VCaP (cell line): ENCODE data around the gene ASCL1.

Source experiments
- H3K27ac ChIP-seq: fragments of 450-650 bp; 2 replicates; pipeline ENCODE4 v1.5.1; 2017
- CTCF ChIP-seq: fragments of 450-650 bp; conservative IDR thresholded peaks from 2 replicates; pipeline ENCODE4 v1.5.1; 2017; ENCODE audit warnings: mild to moderate bottlenecking, moderate library complexity

ASCL1 gene

GRCh38 chr12:102957339-102958050, at the start of gene ASCL1:
Gene ASCL1 (plus strand): TSS chr12:102957674. CDS start chr12:102958245, 571 bp downstream.
- no peak for TF ChIP-seq CTCF
- peak within 1 kb of the TSS; percentile 48 for H3K27ac ChIP-seq

GRCh38 chr12:102907918-102908317, 49.6 kb upstream of the ASCL1 start:
- no peak for TF ChIP-seq CTCF
- H3K27ac ChIP-seq: no peak overlapping the region

- no peak overlapping the region for H3K27ac ChIP-seq
- TF ChIP-seq CTCF: no peak
Observed at GRCh38 chr12:102910137-102910536, 47.3 kb upstream of the ASCL1 start.

GRCh38 chr12:102910792-102911191, 46.7 kb upstream of the ASCL1 start:
- no peak overlapping the region for H3K27ac ChIP-seq
- no peak for TF ChIP-seq CTCF

- no peak overlapping the region for H3K27ac ChIP-seq
- TF ChIP-seq CTCF: no peak
Observed at GRCh38 chr12:102911320-102911719, 46.2 kb upstream of the ASCL1 start.

- TF ChIP-seq CTCF: no peak
- H3K27ac ChIP-seq: no peak overlapping the region
Observed at GRCh38 chr12:102912258-102912657, 45.2 kb upstream of the ASCL1 start.

GRCh38 chr12:102913453-102914226, 43.8 kb upstream of the ASCL1 start:
- H3K27ac ChIP-seq: no peak overlapping the region
- TF ChIP-seq CTCF: no peak
